ENCODE data around the gene HOXA3. TPM values are rescaled to one million over a fixed set of nuclear protein-coding genes. Genes with fewer than 3 reads are reported as not detected.

HOXA3 gene
- total and polyA plus RNA-seq, 4 donors: 1.9 to 10.7 (median 6.3) TPM

GRCh38 chr7:27169658-27170425 is 17.5 kb upstream of the HOXA3 start:
- WGBS, 2 donors: 3 to 7% methylated on average over 23 to 46 of the region's 46 CpGs
- Histone ChIP-seq H3K4me3 (no peak overlapping the region), H3K27ac (ENCODE audit: low read depth in 1 of 2, low read length in 1 of 2) (no peak overlapping the region)

DNA sequence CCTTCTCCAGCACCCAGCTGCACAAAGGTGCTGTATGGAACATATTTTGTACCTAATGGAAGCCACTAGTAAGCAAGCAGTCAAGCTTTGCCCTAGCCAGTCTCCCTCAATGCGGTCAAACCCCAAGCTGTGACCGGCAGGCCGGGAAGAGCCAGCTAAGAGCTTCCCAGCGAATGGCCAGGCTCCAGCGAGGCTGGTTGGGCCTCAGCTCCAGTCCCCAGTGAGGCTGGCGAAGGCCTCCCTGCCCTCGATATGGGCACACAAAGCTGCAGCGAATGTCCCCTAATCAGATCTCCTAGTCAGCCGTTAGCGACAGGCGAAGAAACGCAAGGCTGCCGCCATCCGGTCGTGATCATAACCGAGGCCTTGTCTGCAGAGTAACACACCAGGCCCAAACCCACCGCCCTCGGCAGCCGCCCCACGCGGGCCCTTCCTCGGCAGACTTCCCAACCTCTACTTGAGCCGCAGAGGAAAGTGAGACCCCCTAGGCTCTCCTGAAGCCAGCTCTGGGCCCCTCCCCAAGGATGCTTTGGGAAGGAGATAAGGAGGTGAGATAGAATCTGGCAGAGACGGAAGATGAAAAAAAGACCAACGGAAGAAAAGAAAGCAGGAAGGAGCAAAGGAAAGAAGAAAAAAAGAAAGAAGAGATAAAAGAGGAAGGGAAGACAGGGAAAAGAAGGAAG is 16.0 kb upstream of the HOXA3 start:
- H3K4me3 ChIP-seq: no peak overlapping the region
- H3K4me1 ChIP-seq (ENCODE audit: control insufficient read depth in 5 of 5, insufficient read depth in 5 of 5, low read length in 5 of 5): peaks cover 0 to 30% (median 5%) of the 10 kb centered on the region in 5 donors
- no peak overlapping the region for H3K9ac ChIP-seq (ENCODE audit: insufficient read depth in 1 of 2, low read length in 2 of 2)
- TF ChIP-seq CTCF (IDR thresholded peaks at IDR 0.05; ENCODE audit: control extremely low read depth, extremely low read depth): no peak
- no peaks in the 10 kb centered on the region for H3K36me3 ChIP-seq (ENCODE audit: control insufficient read depth in 4 of 4, insufficient read depth in 4 of 4, low read length in 4 of 4)
- peaks cover 0 to 12% (median 0%) of the 10 kb centered on the region in 4 donors for H3K9me3 ChIP-seq (ENCODE audit: control insufficient read depth in 4 of 4, insufficient read depth in 3 of 4, low read length in 3 of 4)
- WGBS, 2 donors: 15 to 40% methylated on average over 25 of the region's 25 CpGs
- DNase-seq (peak in 1 of 3 donors; percentile 45), ATAC-seq (ENCODE audit: insufficient read depth, low FRiP score) (no peak)
- H3K27me3 ChIP-seq (ENCODE audit: control insufficient read depth in 3 of 3, insufficient read depth in 3 of 3, low read length in 2 of 3): peaks cover 8 to 97% (median 91%) of the 10 kb centered on the region in 3 donors
- H3K27ac ChIP-seq (ENCODE audit: low read depth in 1 of 2, low read length in 1 of 2): no peak overlapping the region

More at GRCh38 chr7:27169658-27170425, 17.5 kb upstream of the HOXA3 start:
- H3K36me3 ChIP-seq (ENCODE audit: control insufficient read depth in 4 of 4, insufficient read depth in 4 of 4, low read length in 4 of 4): no peaks in the 10 kb centered on the region
- H3K4me1 ChIP-seq (ENCODE audit: control insufficient read depth in 5 of 5, insufficient read depth in 5 of 5, low read length in 5 of 5): peaks cover 0 to 30% (median 7%) of the 10 kb centered on the region in 5 donors
- TF ChIP-seq CTCF (IDR thresholded peaks at IDR 0.05; ENCODE audit: control extremely low read depth, extremely low read depth): no peak
- ATAC-seq (ENCODE audit: insufficient read depth, low FRiP score): no peak
- DNase-seq: peak in 1 of 3 donors; percentile 36
- H3K27me3 ChIP-seq (ENCODE audit: control insufficient read depth in 3 of 3, insufficient read depth in 3 of 3, low read length in 2 of 3): peaks cover 16 to 91% (median 82%) of the 10 kb centered on the region in 3 donors
- peaks cover 0 to 15% (median 0%) of the 10 kb centered on the region in 4 donors for H3K9me3 ChIP-seq (ENCODE audit: control insufficient read depth in 4 of 4, insufficient read depth in 3 of 4, low read length in 3 of 4)
- peak overlapping the region in 1 of 2 donors; percentile 23 for H3K9ac ChIP-seq (ENCODE audit: insufficient read depth in 1 of 2, low read length in 2 of 2)

GRCh38 chr7:27167916-27168264 is 15.5 kb upstream of the HOXA3 start:
- peaks cover 0 to 25% (median 5%) of the 10 kb centered on the region in 5 donors for H3K4me1 ChIP-seq (ENCODE audit: control insufficient read depth in 5 of 5, insufficient read depth in 5 of 5, low read length in 5 of 5)
- DNase-seq (peak in 1 of 3 donors; percentile 29), ATAC-seq (ENCODE audit: insufficient read depth, low FRiP score) (no peak)
- peaks cover 8 to 98% (median 92%) of the 10 kb centered on the region in 3 donors for H3K27me3 ChIP-seq (ENCODE audit: control insufficient read depth in 3 of 3, insufficient read depth in 3 of 3, low read length in 2 of 3)
- no peak overlapping the region for H3K4me3 ChIP-seq
- no peaks in the 10 kb centered on the region for H3K36me3 ChIP-seq (ENCODE audit: control insufficient read depth in 4 of 4, insufficient read depth in 4 of 4, low read length in 4 of 4)
- no peak overlapping the region for H3K9ac ChIP-seq (ENCODE audit: insufficient read depth in 1 of 2, low read length in 2 of 2)
- H3K9me3 ChIP-seq (ENCODE audit: control insufficient read depth in 4 of 4, insufficient read depth in 3 of 4, low read length in 3 of 4): peaks cover 0 to 8% (median 0%) of the 10 kb centered on the region in 4 donors
- TF ChIP-seq CTCF (IDR thresholded peaks at IDR 0.05; ENCODE audit: control extremely low read depth, extremely low read depth): no peak
- H3K27ac ChIP-seq (ENCODE audit: low read depth in 1 of 2, low read length in 1 of 2): no peak overlapping the region
- 15 to 44% methylated on average over 4 of the region's 4 CpGs for WGBS, 2 donors

Data from lung (tissue), 12 donors.